CD4-positive, alpha-beta T cell (primary cell): ENCODE data around the gene VGLL1. TPM values are rescaled to one million over a fixed set of nuclear protein-coding genes. Genes with fewer than 3 reads are reported as not detected.

Source experiments
- ATAC-seq: fragments of 200-7000 bp; cut with Tn5 transposase; one replicate; pipeline ENCODE4 v1.10.0; 2022; ENCODE audit warnings: mild to moderate bottlenecking; ENCODE audit not compliant: poor library complexity
- CTCF ChIA-PET: fragments of 350-600 bp; sonication (Branson Sonifier 250); formaldehyde crosslinking; loops from one replicate; lab custom pipeline; 2021; ENCODE audit warnings: antibody characterized with exemption, inconsistent platforms; lab: Charles Lee
- POLR2A ChIA-PET: fragments of 350-600 bp; sonication (Branson Sonifier 250); formaldehyde crosslinking; loops from one replicate; lab custom pipeline; 2021; ENCODE audit warnings: antibody characterized with exemption, inconsistent platforms; lab: Charles Lee
- DNase-seq, 14 experiments: peaks; one replicate each; pipeline ENCODE4 v3.0.0-alpha.2; 2013 to 2020; ENCODE audit warnings: mixed read lengths in 2 of 14
- H3K27ac ChIP-seq, 2 donors: one replicate each; pipeline versions ENCODE4 v1.5.1 to v1.7.0; 2013; ENCODE audit warnings: low read length in 2 of 2, low read depth in 1 of 2, mild to moderate bottlenecking in 1 of 2
- H3K27me3 ChIP-seq, 2 experiments: 1 replicate in 1 of 2; 2 replicates in 1 of 2; pipeline versions ENCODE4 v1.6.1 to v1.7.0; 2013; ENCODE audit warnings: low read length in 2 of 2, control low read depth in 1 of 2, mild to moderate bottlenecking in 1 of 2, moderate library complexity in 1 of 2; ENCODE audit not compliant: insufficient read depth in 2 of 2, control insufficient read depth in 1 of 2
- H3K36me3 ChIP-seq: one replicate; pipeline ENCODE4 v1.6.1; 2013; ENCODE audit warnings: low read length, control low read depth; ENCODE audit not compliant: insufficient read depth
- H3K4me1 ChIP-seq: one replicate; pipeline ENCODE4 v1.6.1; 2013; ENCODE audit warnings: low read length, control low read depth; ENCODE audit not compliant: insufficient read depth
- H3K4me3 ChIP-seq: one replicate; pipeline ENCODE4 v1.5.1; 2013; ENCODE audit warnings: mild to moderate bottlenecking, low read length, moderate library complexity
- H3K9me3 ChIP-seq, 2 experiments: 1 replicate in 1 of 2; 2 replicates in 1 of 2; pipeline versions ENCODE4 v1.6.1 to v1.7.0; 2013; ENCODE audit warnings: low read length in 2 of 2, mild to moderate bottlenecking in 2 of 2, control low read depth in 1 of 2, moderate library complexity in 1 of 2; ENCODE audit not compliant: control insufficient read depth in 1 of 2, insufficient read depth in 1 of 2
- H3K27ac Mint-ChIP-seq: one replicate; pipeline ENCODE4 v1.8.0; 2020; ENCODE audit warnings: mixed read lengths
- H3K27me3 Mint-ChIP-seq: one replicate; pipeline ENCODE4 v1.8.0; 2021; ENCODE audit warnings: mixed read lengths
- H3K36me3 Mint-ChIP-seq: one replicate; pipeline ENCODE4 v1.8.0; 2021; ENCODE audit warnings: low read depth, mixed read lengths
- H3K4me1 Mint-ChIP-seq: one replicate; pipeline ENCODE4 v1.8.0; 2021; ENCODE audit warnings: low read depth, mixed read lengths
- H3K4me3 Mint-ChIP-seq: one replicate; pipeline ENCODE4 v1.8.0; 2020; ENCODE audit warnings: mild to moderate bottlenecking, mixed read lengths
- H3K9me3 Mint-ChIP-seq: one replicate; pipeline ENCODE4 v1.8.0; 2020; ENCODE audit warnings: mixed read lengths
- CTCF ChIP-seq: fragments of 200-600 bp; IDR thresholded peaks from one replicate; pipeline ENCODE4 v1.8.0; 2022; ENCODE audit warnings: antibody characterized with exemption, mild to moderate bottlenecking
- intact Hi-C, 2 experiments: fragments of 100-400 bp; cut with DNase I in 1 of 2; cut with micrococcal nuclease in 1 of 2; formaldehyde crosslinking; loops; one replicate each; pipeline versions ENCODE4 v1.15.1 to v1.9.0; 2023 to 2025; cut with DNase I, micrococcal nuclease
- total RNA-seq, 174 experiments: library from RNA in 2 of 174; stranded (reverse) in 2 of 174; gene quantifications; one replicate each; pipeline ENCODE4 v1.2.3 and lab custom pipeline; 2021 to 2026

Gene VGLL1
- total RNA-seq, 2 experiments from 2014 or later = not detected

GRCh38 chrX:136542281-136542680, 10.3 kb downstream of the VGLL1 start:
- no peak for ATAC-seq

GRCh38 chrX:136546371-136546781, 14.4 kb downstream of the VGLL1 start:
- no peaks in the 10 kb centered on the region for H3K27me3 ChIP-seq
- CTCF ChIA-PET = no interaction called here
- Mint-ChIP-seq H3K4me1 (peaks cover 46% of the 10 kb centered on the region), H3K4me3 (peak overlapping the region; percentile 11), H3K27me3 (no peaks in the 10 kb centered on the region), H3K27ac (peak overlapping the region; percentile 33), H3K36me3 (no peaks in the 10 kb centered on the region), H3K9me3 (no peaks in the 10 kb centered on the region)
- intact Hi-C loops = no loop called here
- H3K9me3 ChIP-seq = no peaks in the 10 kb centered on the region
- DNase-seq = peak in 2 of 14 experiments; percentile 5 to 52
- peak overlapping the region in 1 of 2 donors; percentile 55 for H3K27ac ChIP-seq
- TF ChIP-seq CTCF = no peak
- H3K4me3 ChIP-seq = no peak overlapping the region
- peaks cover 35% of the 10 kb centered on the region for H3K4me1 ChIP-seq
- POLR2A ChIA-PET = no interaction called here
- ATAC-seq = no peak
- no peaks in the 10 kb centered on the region for H3K36me3 ChIP-seq

More at GRCh38 chrX:136542281-136542680, 10.3 kb downstream of the VGLL1 start:
- Histone ChIP-seq H3K27ac (no peak overlapping the region), H3K27me3 (no peaks in the 10 kb centered on the region), H3K36me3 (no peaks in the 10 kb centered on the region), H3K4me3 (no peak overlapping the region), H3K4me1 (peaks cover 28% of the 10 kb centered on the region), H3K9me3 (no peaks in the 10 kb centered on the region)
- Mint-ChIP-seq H3K4me3 (no peak overlapping the region), H3K36me3 (no peaks in the 10 kb centered on the region), H3K9me3 (no peaks in the 10 kb centered on the region), H3K4me1 (peaks cover 43% of the 10 kb centered on the region), H3K27me3 (no peaks in the 10 kb centered on the region), H3K27ac (no peak overlapping the region)
- no peak for TF ChIP-seq CTCF
- peak in 1 of 14 experiments; percentile 17 for DNase-seq
- CTCF ChIA-PET = no interaction called here
- intact Hi-C loops = no loop called here
- POLR2A ChIA-PET = no interaction called here

GRCh38 chrX:136549226-136549625, 17.2 kb downstream of the VGLL1 start:
- no peaks in the 10 kb centered on the region for H3K9me3 Mint-ChIP-seq
- H3K4me1 Mint-ChIP-seq = peaks cover 34% of the 10 kb centered on the region
- no peak for TF ChIP-seq CTCF
- H3K4me3 Mint-ChIP-seq = no peak overlapping the region
- ChIA-PET CTCF (no interaction called here), POLR2A (no interaction called here)
- ATAC-seq = no peak
- DNase-seq = no peak
- no peak overlapping the region for H3K27ac Mint-ChIP-seq
- no peaks in the 10 kb centered on the region for H3K27me3 Mint-ChIP-seq
- Histone ChIP-seq H3K9me3 (no peaks in the 10 kb centered on the region), H3K27me3 (no peaks in the 10 kb centered on the region), H3K4me3 (no peak overlapping the region), H3K36me3 (no peaks in the 10 kb centered on the region), H3K4me1 (peaks cover 35% of the 10 kb centered on the region), H3K27ac (no peak overlapping the region)
- intact Hi-C loops = no loop called here
- no peaks in the 10 kb centered on the region for H3K36me3 Mint-ChIP-seq
